Cerebellar cortex (tissue), 1 donor: ENCODE results near the gene LSR.
A peak's percentile ranks its signal among the peaks of the same experiment; 100 is the strongest.

Experiments
- DNase-seq: peaks from one replicate; pipeline ENCODE4 v3.0.0-alpha.2; 2015; ENCODE audit warnings: low spot score

Gene LSR, protein sequence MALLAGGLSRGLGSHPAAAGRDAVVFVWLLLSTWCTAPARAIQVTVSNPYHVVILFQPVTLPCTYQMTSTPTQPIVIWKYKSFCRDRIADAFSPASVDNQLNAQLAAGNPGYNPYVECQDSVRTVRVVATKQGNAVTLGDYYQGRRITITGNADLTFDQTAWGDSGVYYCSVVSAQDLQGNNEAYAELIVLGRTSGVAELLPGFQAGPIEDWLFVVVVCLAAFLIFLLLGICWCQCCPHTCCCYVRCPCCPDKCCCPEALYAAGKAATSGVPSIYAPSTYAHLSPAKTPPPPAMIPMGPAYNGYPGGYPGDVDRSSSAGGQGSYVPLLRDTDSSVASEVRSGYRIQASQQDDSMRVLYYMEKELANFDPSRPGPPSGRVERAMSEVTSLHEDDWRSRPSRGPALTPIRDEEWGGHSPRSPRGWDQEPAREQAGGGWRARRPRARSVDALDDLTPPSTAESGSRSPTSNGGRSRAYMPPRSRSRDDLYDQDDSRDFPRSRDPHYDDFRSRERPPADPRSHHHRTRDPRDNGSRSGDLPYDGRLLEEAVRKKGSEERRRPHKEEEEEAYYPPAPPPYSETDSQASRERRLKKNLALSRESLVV

DNA sequence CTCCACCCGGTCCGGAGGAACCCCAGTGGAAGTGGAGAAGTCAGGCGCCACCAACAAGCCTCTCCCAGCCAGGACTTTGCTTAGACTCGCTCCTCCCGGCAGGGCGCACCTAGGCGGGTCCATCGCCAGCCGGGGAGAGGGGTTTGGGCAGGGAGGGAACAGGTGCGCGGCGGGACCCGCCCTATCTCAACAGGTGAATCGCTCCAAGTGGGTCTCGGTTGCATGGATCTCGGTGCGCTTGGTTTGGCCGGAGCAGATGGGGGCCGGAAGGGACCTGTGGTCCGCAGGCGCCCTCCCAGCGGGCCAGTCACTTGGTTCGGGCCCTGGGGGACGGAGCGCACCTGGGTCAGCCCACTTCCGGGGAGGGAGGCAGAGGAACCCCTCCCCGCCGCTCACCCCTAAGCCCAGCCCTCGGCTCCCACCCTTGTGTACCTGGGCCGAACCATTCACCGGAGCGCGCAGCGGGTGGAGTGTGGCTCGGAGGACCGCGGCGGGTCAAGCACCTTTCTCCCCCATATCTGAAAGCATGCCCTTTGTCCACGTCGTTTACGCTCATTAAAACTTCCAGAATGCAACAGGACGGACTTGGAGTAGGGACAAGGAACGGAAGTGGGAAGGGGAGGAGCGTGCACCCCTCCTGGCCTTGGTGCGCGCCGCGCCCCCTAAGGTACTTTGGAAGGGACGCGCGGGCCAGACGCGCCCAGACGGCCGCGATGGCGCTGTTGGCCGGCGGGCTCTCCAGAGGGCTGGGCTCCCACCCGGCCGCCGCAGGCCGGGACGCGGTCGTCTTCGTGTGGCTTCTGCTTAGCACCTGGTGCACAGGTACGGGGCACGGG is at the start of gene LSR:
TSS of gene LSR (plus strand) at position 693 of the 836 bp plus-strand sequence. CDS start at position 714, 21 bp downstream.
- DNase-seq: peak; percentile 74

DNA sequence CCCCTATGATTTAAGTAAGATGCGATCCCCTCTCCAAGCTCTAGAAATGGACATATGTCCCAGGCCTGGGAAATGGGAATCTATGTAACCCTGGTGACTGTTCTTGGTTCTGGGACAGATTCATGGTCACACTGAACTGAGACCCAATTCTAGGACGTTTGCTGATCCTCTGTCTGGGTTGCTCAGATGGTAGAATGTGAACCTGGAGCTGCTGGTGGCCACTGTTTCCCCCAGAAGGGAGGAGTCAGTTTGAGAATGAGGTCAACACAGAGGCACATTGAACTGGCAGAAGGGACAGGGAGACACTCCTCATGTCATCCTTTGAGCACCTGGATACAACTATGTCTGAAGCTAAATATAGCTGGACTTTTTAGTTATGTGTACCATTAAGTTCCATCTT is 49.3 kb upstream of the LSR start:
- DNase-seq: no peak

DNA sequence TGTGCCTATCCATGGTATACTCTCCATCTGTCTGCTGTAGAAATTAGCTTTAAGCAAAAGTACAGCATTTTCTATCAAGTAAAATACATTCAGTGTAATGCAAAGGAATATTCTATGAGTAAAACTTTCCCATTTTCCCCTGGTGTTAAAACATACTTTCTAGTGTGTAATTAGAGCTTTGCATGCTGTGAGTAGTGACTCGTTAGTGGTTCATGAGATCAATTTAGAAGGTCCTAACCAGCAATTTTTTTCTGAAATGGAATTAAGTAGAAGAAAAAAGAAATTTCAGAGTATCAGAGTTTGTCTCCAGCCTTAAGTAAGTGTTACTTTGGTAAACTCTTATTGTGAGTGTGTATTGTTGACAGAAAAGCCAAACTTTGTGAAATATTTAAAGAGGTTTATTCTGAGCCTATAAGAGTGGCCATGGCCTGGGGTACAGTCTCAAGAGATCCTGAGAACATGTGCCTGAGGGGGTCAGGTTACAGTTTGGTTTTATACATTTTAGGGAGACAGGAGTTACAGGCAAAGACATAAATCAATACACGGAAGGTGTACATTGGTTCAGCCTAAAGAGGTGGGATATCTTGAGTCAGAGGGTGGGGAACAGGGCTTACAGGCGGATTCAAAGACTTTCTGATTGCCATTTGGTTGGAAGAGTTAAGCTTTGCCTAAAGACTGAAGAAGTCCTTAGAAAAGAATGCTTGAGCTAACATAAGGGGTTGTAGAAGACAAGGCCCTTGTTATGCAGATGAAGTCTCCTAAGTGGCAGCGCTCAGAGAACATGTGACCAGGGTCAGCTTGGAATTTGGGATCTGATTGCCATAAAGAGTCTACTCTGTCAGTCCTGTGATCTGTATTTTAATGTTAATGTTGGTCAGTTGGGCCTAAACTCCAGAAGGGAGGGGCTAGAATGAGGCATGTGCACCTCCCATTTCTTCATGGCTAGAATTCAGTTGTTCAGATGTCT is 45.8 kb upstream of the LSR start:
- DNase-seq: no peak

DNA sequence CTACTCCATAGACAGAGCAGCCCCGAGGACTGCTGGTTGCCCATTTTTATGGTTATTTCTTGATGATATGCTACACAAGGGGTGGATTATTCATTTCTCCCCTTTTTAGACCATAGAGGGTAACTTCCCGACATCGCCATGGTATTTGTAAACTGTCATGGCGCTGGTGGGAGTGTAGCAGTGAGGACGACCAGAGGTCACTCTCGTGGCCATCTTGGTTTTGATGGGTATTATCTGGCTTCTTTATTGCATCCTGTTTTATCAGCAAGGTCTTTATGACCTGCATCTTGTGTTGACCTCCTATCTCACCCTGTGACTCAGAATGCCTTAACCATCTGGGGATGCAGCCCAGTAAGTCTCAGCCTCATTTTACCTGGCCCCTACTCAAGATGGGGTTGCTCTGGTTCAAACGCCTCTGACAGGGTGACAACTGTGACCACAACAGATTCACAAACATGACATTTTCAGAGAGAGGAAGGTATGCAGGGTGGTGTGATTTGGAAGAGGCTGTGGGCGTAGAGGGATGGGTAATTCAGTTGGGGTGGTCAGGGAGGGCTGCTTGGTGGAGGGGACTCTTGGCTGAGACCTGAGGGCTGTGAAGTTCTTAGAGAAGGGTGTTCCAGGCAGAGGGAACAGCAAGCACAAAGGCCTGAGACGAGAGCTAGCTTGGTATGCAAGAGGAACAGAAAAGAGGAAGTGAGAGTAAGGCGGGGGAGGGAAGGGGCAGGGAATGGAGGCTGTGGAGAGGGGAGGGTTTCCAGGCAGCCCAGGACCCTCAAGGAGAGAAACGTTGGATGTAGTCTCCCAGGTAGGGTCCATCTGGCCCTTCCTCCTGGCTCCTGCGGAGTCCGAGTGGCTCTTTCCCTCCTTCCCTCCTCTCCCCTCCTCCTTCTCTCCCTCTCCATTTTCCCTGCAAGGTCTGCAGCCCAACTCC is 43.7 kb upstream of the LSR start:
- no peak for DNase-seq

DNA sequence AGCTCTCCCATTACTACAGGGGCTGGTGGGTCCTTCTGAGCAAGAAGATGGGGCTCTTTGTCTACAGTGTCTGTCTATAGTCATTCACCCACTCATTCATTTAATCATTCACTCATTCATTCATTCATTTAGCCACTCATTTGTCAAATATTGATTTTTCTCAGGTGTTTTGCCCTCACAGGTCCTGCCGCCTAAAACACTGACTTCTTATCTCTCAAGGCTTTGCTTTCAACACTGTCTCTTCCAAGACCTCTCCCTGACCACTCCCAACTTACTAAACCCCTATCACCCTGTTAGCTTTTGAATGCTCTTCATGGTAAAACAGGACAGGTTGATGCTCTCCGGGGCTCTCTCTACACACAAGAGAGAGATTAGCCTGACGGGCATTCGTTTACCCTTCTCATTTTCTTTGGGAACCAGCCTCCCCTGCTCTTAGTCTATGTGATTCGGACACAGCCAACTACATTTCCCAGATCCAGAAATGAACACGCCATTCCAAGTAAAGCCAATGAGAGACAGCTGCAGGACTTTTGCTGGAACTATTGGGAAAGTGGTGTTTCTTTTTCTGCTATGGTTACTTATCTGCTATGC is 43.0 kb upstream of the LSR start:
- DNase-seq: no peak

DNA sequence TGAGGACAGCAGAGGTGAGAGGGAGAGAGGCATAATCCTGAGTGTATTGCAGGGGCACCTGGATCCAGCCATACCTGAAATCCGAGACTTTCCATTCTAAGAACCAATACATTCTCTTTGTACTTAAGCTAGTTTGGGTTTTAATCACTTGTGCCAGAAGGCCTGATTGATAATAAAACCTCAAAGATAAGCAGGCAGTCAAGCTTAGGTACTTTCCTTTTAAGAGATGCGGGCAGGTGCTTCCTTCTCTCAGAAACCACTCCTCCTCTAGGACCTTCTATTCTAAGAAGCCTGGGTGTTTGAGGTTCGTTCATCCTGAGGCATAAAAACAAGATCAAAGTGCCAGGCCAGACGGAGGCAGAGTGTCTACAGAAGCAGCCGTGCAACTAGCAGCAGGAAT is 42.4 kb upstream of the LSR start:
- DNase-seq: no peak

DNA sequence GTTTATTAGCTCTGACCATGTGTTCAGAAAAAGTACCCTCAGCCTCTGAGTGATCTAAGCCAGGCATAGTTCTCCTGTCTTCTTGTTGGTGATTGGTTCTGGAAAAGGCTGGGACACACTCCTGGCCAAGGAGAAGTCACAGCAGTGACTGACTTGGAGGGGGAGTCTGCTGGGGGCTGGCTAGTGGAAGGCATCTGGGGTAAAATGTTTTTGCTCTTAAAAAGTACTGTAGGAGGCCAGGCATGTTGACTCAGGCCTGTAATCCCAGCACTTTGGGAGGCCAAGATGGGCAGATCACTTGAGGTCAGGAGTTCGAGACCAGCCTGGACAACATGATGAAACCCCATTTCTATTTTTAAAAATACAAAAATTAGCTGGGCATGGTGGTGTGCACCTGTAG is 41.9 kb upstream of the LSR start:
- no peak for DNase-seq

DNA sequence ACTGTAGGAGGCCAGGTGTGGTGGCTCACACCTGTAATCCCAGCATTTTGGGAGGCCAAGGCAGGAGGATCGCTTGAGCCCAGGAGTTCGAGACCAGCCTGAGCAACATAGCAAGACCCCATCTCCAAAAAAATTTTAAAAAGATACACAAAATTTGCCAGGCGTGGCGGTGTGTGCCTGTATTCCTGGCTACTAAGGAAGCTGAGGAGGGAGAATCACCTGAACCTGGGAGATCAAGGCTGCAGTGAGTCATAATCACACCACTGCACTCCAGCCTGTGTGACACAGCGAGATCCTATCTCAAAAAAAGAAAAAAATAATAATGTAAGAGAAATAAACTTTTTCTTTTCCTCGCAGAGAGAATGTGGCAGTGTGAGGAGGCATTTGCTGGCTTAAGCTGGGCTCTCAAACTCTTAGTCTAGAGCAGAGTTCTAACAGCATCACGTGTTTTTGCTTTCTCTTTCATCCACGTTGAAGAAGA is 41.4 kb upstream of the LSR start:
- DNase-seq: no peak

DNA sequence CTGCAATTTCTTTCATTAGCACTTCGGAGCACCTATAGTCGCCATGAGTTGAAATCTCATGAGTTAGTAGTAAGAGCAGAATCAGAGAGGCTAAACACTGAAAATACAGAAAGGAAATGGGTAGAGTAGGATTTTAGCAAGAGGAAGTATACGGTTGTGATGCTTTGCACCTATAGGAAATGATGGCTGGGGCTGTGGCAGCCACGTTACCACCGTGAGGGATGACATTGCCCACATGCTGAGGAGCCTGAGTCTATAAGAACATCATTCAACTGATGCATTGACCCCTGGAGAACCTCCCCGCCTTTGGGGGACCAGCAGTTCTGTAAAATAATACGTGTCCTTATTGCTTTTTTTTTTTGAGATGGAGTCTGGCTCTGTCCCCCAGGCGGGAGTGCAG is 40.7 kb upstream of the LSR start:
- no peak for DNase-seq

DNA sequence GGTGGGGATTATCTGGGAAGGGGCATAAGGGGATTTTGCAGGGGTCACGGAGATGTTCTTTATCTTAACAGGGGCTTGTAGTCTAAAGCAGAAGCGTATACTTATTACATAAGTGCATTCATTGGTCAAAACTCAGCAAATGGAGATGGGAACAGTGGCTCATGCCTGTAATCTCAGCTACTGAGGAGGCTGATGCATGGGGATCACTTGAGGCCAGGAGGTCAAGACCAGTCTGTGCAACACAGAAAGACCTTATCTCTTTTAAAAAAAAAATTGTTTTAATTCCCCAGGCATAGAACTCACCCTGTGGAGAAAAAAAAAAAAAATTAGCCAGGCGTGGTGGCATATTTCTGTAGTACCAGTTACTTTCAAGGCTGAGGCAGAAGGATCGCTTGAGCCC is 39.2 kb upstream of the LSR start:
- DNase-seq: no peak

DNA sequence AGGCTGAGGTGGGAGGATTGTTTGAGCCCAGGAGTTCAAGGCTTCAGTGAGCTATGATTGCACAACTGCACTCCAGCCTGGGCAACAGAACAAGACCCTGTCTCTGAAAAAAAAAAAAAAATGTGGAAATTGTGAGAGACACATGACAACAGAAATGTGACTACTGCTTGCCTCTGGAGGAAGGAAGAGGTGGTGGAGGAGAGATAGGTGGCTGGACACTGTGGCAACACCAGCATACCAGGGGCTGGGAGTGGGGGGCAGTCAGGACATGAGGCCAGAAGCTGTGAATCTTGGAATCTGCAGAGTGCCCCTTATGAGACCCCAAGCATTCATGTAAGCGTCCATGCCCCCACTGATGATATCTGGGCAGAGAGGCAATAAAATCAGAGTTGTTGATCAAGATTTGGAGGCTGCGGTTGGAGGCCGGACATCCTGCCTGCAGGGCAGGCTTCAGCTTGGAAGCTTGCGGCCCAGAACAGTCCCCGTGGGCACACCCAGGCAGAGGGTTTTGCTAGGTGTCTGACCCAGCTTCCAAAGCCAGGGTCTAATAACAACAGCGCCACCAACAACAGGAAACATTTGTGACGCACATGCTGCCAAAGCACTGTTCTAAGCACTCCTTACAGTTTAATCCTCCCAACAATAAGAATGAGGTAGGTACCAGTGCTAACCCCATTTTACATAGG is 37.1 kb upstream of the LSR start:
- DNase-seq: no peak

DNA sequence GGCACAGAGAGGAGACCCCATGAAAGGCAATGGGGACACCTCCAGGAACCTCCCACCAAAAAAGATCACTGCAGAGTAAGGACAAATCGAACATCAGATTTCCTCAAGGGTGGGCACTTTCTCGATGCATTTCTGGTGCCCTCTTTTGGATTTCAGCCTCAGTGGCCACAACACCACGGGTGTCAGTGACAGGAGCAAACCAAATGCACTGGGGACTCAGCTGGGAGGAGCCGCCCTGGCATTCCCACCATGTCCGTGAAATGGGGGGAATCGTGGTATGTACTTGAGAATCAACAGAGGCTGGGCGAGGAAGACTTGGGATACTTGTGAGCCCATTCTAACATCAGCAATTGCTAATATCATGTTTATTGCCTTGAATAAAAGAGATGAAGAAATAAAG is 36.6 kb upstream of the LSR start:
- no peak for DNase-seq

DNA sequence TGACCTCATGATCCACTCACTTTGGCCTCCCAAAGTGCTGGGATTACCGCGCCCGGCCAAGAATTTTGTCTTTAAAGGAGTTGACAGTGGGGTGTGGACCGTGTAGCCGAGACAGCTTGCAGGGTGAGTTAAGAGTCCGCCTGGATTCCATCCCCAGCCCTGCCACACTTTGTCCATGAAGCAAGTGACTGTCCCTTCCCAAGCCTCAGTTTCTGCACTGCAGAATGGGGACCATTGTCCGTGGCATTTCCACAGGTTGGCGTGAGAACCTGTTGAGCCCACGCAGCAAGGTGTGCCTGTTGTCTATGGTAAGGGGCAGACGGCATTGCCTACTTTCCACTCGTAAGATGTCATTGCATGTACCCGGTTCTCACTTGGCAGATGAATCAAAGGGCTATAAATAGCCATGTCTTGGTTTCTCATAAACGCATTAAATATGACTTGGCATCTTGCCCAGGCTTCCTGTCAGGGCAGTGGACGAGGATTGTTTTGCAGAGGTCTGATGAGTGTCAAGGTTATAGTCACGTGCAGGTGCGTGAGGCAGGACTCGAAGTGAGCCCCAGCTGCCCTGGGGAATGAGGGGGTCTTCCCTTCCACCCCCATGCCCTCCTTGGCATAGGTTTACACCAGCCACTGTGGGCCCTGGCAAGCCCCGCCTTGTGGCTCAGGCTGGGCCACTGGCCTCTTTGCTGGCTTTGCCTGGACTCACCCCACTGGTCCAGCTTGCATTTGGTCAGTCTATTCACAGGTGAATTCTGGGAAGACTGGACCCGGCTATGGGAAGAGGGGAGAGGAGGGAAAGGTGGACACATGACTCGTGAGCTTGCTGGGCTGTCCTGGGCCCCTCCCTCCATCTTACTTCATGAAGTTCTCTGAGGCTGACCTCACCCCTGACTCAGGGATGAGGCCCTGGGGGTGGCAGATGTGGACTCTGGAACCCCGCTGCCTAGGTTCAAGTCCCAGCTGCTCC is 34.9 kb upstream of the LSR start:
- DNase-seq: peak; percentile 3

DNA sequence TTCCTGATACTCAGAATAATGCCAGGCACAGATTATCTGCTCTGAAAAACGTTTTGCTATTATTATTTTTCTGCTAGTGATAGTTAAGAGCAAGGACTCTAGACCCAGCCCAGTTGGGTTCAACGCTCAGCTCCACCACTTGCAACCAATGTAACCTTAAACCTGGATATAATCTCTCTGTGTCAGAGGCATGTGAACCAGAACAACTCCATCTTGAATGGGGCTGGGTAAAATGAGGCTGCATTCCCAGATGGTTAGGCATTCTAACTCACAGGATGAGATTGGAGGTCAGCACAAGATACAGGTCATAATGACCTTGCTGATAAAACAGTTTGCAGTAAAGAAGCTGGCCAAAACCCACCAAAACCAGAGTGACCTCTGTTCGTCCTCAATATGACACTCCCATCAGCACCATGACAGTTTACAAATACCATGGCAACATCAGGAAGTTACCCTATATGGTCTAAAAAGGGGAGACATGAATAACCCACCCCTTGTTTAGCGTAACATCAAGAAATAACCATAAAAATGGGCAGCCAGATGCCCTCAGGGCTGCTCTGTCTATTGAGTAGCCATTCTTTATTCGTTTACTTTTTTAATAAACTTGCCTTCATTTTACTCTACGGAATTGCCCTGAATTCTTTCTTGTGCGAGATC is 33.9 kb upstream of the LSR start:
- DNase-seq: no peak

DNA sequence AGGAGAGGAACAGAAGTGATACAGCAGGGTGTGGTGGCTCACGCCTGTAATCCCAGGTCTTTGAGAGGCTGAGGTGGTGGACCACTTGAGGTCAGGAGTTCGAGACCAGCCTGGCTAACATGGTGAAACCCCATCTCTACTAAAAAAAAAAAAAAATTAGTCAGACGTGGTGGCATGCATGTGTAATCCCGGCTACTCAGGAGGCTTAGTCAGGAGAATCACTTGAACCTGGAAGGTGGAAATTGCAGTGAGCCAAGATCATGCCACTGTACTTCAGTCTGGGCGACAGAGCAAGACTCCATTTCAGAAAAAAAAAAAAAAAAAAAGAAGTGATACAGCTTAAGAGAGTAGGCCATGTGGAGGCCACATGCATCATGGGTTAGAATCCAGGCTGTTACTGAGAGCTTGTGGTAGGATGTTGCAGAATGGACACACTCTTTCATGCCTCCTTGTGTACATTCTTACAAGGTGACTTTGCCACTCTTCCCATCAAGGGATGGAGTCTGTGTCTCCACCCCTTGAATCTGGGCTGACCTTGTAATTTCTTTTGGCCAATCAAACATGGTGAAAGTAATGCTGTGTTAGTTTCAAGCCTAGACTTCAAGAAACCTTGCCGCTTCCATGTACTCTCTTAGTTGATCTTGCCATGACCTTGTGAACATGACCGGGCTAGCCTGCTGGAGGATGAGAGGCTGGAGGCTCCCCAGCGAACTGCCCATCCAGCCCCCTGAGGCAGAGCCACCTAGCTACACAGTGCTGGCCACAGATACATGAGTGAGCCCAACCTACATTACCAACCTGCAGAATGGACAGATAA is 32.6 kb upstream of the LSR start:
- no peak for DNase-seq

DNA sequence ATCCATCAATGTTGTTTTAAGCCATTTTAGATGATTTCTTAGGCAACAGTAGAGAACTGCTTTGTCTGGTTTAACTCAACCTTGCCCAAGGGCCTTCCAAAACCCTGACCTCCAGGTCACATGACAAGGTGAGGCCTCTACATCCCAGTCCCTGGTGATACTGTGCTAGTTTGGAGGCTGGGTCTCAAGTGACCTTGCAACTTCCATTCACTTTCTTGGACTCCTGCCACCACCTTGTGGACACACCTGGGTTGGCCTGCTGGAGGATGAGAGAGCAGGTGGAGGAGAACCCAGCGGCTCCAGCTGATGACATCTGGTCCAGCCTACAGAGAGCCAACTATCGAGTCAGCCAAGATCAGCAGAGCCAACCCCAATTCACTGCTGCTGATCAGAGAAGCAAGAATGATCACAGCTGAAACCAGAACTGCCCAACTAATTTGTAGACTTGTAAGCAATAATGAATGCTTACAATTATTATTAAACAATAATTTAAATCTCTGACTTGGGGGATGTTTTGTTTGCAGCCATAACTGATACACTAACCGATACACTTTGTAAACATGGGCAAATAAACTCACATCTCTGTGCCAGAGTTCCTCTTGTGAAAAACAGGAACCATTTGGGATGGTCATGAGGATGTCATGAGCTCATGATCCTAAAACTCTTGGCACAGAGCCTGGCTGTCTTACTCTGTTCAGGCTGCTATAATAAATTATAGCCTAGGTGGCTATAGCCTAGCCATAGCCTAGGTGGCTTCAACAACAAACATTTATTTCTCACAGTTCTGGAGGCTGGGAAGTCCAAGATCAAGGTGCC is 31.8 kb upstream of the LSR start:
- no peak for DNase-seq
